ENCODE measurements around the gene MLKL.

DNA sequence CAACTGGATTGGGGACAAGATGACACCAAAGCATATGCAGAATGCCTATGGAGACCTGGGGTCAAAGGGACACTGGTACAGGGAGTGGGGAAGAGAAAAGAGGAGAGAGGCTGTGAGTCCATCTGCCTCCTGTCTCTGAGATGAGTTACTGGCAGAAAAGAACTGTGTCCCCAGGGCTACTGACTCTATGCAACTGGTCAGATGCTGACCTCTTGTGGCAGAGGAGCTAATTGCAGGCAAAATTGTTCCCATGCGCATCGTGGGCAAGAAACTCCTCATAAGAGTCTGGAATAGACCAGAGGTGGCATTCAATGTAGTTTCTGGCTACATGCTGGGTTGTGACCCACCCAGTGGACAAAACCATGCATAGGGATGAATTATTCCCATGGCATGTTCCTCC, 26.1 kb upstream of the MLKL start:
- TF ChIP-seq, protein P1, sequence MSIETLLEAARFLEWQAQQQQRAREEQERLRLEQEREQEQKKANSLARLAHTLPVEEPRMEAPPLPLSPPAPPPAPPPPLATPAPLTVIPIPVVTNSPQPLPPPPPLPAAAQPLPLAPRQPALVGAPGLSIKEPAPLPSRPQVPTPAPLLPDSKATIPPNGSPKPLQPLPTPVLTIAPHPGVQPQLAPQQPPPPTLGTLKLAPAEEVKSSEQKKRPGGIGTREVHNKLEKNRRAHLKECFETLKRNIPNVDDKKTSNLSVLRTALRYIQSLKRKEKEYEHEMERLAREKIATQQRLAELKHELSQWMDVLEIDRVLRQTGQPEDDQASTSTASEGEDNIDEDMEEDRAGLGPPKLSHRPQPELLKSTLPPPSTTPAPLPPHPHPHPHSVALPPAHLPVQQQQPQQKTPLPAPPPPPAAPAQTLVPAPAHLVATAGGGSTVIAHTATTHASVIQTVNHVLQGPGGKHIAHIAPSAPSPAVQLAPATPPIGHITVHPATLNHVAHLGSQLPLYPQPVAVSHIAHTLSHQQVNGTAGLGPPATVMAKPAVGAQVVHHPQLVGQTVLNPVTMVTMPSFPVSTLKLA (IDR thresholded peaks at IDR 0.05), result no peak
- TF ChIP-seq MXI1 (IDR thresholded peaks at IDR 0.05; ENCODE audit: borderline replicate concordance, low read depth, low read length) (no peak), YY1 (IDR thresholded peaks at IDR 0.05; ENCODE audit: insufficient read depth, insufficient replicate concordance, low read depth, low read length) (no peak), EZH2 (conservative IDR thresholded peaks at IDR 0.05; ENCODE audit: low read depth, low read length) (no peak), MTA1 (CRISPR knock-in tag; IDR thresholded peaks at IDR 0.05; ENCODE audit: borderline replicate concordance) (no peak), BRCA1 (CRISPR knock-in tag; IDR thresholded peaks at IDR 0.05) (no peak), SP2 (CRISPR knock-in tag; IDR thresholded peaks at IDR 0.05) (no peak), ZEB1 (IDR thresholded peaks at IDR 0.05; ENCODE audit: insufficient replicate concordance, low read depth) (no peak)
- TF ChIP-seq, protein P2, sequence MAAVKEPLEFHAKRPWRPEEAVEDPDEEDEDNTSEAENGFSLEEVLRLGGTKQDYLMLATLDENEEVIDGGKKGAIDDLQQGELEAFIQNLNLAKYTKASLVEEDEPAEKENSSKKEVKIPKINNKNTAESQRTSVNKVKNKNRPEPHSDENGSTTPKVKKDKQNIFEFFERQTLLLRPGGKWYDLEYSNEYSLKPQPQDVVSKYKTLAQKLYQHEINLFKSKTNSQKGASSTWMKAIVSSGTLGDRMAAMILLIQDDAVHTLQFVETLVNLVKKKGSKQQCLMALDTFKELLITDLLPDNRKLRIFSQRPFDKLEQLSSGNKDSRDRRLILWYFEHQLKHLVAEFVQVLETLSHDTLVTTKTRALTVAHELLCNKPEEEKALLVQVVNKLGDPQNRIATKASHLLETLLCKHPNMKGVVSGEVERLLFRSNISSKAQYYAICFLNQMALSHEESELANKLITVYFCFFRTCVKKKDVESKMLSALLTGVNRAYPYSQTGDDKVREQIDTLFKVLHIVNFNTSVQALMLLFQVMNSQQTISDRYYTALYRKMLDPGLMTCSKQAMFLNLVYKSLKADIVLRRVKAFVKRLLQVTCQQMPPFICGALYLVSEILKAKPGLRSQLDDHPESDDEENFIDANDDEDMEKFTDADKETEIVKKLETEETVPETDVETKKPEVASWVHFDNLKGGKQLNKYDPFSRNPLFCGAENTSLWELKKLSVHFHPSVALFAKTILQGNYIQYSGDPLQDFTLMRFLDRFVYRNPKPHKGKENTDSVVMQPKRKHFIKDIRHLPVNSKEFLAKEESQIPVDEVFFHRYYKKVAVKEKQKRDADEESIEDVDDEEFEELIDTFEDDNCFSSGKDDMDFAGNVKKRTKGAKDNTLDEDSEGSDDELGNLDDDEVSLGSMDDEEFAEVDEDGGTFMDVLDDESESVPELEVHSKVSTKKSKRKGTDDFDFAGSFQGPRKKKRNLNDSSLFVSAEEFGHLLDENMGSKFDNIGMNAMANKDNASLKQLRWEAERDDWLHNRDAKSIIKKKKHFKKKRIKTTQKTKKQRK (IDR thresholded peaks at IDR 0.05; ENCODE audit: low read length), result no peak
- TF ChIP-seq, protein P3, sequence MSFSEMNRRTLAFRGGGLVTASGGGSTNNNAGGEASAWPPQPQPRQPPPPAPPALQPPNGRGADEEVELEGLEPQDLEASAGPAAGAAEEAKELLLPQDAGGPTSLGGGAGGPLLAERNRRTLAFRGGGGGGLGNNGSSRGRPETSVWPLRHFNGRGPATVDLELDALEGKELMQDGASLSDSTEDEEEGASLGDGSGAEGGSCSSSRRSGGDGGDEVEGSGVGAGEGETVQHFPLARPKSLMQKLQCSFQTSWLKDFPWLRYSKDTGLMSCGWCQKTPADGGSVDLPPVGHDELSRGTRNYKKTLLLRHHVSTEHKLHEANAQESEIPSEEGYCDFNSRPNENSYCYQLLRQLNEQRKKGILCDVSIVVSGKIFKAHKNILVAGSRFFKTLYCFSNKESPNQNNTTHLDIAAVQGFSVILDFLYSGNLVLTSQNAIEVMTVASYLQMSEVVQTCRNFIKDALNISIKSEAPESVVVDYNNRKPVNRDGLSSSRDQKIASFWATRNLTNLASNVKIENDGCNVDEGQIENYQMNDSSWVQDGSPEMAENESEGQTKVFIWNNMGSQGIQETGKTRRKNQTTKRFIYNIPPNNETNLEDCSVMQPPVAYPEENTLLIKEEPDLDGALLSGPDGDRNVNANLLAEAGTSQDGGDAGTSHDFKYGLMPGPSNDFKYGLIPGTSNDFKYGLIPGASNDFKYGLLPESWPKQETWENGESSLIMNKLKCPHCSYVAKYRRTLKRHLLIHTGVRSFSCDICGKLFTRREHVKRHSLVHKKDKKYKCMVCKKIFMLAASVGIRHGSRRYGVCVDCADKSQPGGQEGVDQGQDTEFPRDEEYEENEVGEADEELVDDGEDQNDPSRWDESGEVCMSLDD (CRISPR knock-in tag; IDR thresholded peaks at IDR 0.05; ENCODE audit: borderline replicate concordance), result no peak
- TF ChIP-seq, protein P4, sequence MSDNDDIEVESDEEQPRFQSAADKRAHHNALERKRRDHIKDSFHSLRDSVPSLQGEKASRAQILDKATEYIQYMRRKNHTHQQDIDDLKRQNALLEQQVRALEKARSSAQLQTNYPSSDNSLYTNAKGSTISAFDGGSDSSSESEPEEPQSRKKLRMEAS (IDR thresholded peaks at IDR 0.05), result no peak

Data from HepG2 (cell line).